Caki2 (cell line): ENCODE data around the gene TET3. TPM values are rescaled to one million over a fixed set of nuclear protein-coding genes. Genes with fewer than 3 reads are reported as not detected.
A peak's percentile ranks its signal among the peaks of the same experiment; 100 is the strongest.

Experiments
- DNase-seq: peaks from one replicate; pipeline ENCODE4 v3.0.0-alpha.2; 2015; ENCODE audit warnings: low read depth
- in situ Hi-C: cut with HindIII; loops from 2 replicates; pipeline ENCODE4 v1.10.0; 2016; ENCODE audit warnings: low sequenced_read_pairs, low pct_unique_long_range_greater_than_20kb, mixed read lengths
- total RNA-seq: library from RNA; depleted of rRNA; stranded (reverse); fragments of >200 nt; shearing (Covaris generic); gene quantifications from 2 replicates; pipeline ENCODE4 v1.2.3, GENCODE V29; 2014; ENCODE audit warnings: low replicate concordance

TET3 gene
- total RNA-seq, 1 experiment from 2014 or later, result 2.5 TPM

- no peak for DNase-seq
- in situ Hi-C loops, result no loop called here
These were observed 22.7 kb upstream of the TET3 start for GRCh38 chr2:73961823-73962615.

- DNase-seq, result no peak
- in situ Hi-C loops, result no loop called here
These were observed 21.9 kb upstream of the TET3 start for GRCh38 chr2:73962798-73963197.

- DNase-seq, result no peak
- in situ Hi-C loops, result no loop called here
These were observed 21.2 kb upstream of the TET3 start for GRCh38 chr2:73963385-73964120.

DNA sequence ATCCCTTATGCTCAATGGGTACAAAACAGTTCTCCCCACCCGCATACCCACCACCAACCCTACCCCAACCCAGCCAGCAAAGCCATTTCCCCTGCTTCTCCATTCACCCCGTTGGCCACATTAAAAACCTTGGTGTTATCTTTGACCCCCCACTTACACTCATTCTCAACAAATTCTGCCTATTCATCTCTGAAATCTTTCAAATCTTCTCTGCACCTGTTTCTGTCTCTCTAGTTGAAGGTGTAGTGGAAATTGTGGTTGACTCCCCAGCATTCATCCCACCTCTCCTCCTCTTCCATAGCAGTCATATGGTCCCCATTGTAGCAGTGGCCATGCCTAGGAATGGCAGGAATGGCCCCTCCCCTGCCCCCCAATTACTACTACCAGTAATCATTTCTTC lies 20.5 kb upstream of the TET3 start:
- in situ Hi-C loops, result no loop called here

DNA sequence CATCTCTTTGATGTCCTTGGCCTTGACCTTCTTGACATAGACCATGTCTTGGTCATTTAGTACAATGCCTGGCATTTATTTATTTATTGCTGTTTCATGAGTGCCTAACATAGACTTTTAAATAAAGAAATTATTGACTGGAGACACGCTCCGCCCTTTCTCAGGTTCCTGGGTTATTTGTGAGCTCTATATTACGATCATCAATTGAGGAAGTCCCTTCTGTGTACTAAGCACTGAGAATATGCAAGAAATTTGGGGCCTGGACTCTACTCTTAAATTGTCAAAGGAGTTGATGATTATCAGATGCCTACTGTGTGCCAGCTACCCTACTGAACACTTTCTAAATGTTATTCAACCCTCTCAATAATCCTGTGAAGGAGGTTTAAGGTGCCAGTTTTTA lies 19.7 kb upstream of the TET3 start:
- in situ Hi-C loops, result no loop called here
- no peak for DNase-seq

More for the DNA sequence above, 20.5 kb upstream of the TET3 start:
- no peak for DNase-seq

DNA sequence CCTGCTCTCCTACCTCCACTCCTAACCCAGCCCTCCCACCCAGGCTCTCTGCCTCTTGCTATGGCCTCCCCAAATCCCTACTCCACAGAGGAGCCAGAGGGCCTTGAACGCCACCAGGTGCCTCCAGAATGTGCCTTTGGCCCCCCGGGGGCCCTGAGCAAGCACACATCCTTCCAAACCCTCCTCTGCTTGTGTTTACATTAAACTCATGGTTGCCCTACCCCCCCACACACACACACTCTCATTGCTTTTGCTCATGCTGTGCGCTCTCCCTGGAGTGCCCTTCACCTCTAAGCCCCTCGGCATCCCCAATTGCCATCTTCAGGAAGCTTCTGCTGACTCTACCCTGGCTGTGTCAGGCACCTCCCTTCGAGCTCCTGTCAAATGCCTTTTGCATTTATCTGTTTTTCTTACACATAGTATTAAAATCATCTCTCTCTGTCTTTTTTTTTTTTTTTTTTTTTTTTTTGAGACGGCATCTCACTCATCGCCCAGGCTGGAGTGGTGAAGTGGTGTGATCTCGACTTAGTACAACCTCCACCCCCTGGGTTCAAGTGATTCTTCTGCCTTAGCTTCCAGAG lies 16.3 kb upstream of the TET3 start:
- no peak for DNase-seq
- in situ Hi-C loops, result no loop called here

DNA sequence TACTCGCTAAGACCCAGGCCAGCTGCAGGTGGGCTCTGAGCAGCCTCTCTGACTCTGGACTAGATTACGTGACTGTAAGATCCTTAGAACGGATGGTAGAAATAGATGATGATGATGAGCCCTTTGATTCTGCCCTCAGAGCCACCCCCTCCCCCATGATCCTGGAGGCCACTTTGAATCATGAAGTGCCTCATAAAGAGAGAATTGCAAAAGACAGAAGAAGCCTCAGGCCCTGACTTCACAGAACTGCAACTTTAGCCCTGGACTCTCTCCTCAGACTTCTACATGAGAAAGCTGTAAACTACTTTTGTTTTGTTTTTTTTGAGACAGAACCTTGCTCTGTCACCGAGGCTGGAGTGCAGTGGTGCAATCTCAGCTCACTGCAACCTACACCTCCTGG lies 15.4 kb upstream of the TET3 start:
- in situ Hi-C loops, result no loop called here
- DNase-seq, result no peak

- no peak for DNase-seq
- in situ Hi-C loops, result no loop called here
These were observed 14.4 kb upstream of the TET3 start for GRCh38 chr2:73970141-73970803.

- in situ Hi-C loops, result no loop called here
- no peak for DNase-seq
These were observed 13.7 kb upstream of the TET3 start for GRCh38 chr2:73970850-73971471.

GRCh38 chr2:73971722-73972121 lies 13.0 kb upstream of the TET3 start:
- DNase-seq, result no peak
- in situ Hi-C loops, result no loop called here

- in situ Hi-C loops, result no loop called here
These were observed 11.9 kb upstream of the TET3 start for GRCh38 chr2:73972846-73973245.

GRCh38 chr2:73975731-73976130 lies 9.0 kb upstream of the TET3 start:
- in situ Hi-C loops, result no loop called here

More at GRCh38 chr2:73972846-73973245, 11.9 kb upstream of the TET3 start:
- no peak for DNase-seq

GRCh38 chr2:73976803-73977202 lies 7.9 kb upstream of the TET3 start:
- in situ Hi-C loops, result no loop called here
- no peak for DNase-seq

More at GRCh38 chr2:73975731-73976130, 9.0 kb upstream of the TET3 start:
- no peak for DNase-seq

GRCh38 chr2:73977466-73977865 lies 7.2 kb upstream of the TET3 start:
- in situ Hi-C loops, result no loop called here
- DNase-seq, result no peak

DNA sequence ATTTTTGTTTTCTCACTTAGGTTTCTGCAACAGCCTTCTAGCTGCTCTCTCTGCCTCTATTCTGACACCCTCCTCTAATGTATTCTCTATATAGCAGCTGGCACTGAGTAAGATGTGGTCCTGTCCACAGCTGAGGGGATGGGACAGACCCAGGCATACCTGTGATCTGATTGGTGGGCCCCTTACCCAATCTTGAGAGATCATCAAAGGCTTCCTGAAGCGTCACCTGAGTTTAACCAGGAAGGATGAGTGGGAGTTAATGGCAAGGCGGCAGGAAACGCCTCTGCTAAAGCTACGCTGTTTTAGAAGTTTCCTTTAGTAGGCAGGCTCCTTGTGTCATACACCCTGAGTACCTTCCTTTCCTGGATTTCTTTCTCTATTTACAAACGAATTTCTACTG lies 5.7 kb upstream of the TET3 start:
- DNase-seq, result no peak
- in situ Hi-C loops, result no loop called here

DNA sequence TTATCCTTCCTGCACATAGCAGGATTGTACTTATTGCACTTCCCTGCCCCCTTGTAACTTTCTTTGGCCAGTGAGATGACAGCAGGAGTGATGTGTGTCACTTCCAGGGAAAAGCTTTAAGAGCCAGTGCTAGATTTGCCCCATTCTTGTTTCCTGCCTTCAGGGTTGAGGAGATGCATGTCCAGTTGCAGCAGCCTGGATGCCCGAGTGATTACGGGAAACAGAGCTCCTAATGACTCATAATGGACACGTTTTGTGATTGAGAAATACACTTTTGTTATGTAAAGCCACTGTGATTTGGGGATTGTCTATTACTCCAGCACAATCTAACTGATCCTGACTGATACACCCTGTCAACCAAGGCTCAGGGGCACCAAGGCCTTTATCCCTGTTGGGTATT lies 5.0 kb upstream of the TET3 start:
- in situ Hi-C loops, result no loop called here

DNA sequence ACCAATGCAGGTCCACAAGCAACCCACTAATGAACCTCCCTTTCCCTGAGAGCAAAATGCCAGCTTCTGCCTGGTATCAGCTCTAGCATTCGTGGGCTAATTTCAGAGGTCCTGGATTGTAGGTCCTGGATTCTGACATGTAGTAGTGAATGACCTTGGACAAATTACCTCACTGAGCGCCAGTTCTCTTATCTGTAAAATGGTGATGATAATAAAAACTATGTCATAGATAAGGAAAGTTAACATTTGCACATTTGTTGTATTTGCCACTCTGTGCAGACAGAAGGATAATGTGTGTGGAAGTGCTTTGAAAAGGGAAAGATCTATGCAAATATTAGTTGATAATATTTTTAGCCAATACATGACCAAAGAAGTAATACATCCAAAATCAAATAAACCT lies 4.1 kb upstream of the TET3 start:
- in situ Hi-C loops, result no loop called here
- no peak for DNase-seq

More for the DNA sequence above, 5.0 kb upstream of the TET3 start:
- DNase-seq, result peak; percentile 53
